ENCODE results near the gene GFRA4.

Gene GFRA4

DNA sequence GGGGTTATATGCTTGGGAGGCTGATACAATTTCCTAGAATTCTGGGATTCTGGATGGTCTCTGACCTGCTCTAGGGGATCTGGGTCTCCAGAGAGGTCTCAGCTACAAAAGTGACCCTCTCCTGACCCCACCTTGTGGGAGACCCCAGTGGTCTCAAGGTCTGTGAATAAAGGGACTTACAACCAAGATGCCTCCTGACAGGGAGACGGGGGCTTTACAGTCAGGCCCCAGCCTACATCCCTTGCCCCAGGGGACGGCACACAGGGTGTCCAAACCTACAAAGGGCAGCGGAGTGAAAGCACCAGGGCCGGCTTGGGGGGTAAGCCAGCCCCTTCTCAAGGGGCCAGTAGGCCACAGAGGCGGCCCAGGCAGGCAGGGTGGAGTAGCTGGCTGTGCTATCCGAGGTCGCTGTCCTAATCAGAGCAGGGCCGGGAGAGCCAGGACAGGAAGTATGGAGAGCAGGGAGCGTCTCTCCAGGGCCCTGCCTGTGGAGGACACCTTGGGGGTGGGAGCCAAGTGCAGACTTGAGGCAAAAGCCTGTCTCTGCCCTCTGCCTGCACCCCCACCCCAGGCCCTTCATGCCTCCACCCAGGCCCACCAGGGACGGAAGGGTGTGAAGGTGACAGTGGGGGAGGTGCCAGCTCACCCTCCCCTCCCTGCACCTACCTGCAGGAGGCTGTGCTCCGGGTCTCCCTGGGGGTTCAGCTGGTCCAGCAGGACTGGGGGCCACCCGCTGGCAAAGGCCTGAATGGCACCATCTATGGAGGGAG lies 3.5 kb downstream of the GFRA4 start:
- DNase-seq: no peak
- Mint-ChIP-seq H3K4me3 (peak overlapping the region in 1 of 2 donors; percentile 20), H3K36me3 (no peaks in the 10 kb centered on the region), H3K4me1 (peaks cover 9 to 14% of the 10 kb centered on the region in 2 donors), H3K27ac (no peak overlapping the region), H3K27me3 (peaks cover 29 to 36% of the 10 kb centered on the region in 2 donors), H3K9me3 (no peaks in the 10 kb centered on the region)
- no peak for ATAC-seq (replicated peaks)

DNA sequence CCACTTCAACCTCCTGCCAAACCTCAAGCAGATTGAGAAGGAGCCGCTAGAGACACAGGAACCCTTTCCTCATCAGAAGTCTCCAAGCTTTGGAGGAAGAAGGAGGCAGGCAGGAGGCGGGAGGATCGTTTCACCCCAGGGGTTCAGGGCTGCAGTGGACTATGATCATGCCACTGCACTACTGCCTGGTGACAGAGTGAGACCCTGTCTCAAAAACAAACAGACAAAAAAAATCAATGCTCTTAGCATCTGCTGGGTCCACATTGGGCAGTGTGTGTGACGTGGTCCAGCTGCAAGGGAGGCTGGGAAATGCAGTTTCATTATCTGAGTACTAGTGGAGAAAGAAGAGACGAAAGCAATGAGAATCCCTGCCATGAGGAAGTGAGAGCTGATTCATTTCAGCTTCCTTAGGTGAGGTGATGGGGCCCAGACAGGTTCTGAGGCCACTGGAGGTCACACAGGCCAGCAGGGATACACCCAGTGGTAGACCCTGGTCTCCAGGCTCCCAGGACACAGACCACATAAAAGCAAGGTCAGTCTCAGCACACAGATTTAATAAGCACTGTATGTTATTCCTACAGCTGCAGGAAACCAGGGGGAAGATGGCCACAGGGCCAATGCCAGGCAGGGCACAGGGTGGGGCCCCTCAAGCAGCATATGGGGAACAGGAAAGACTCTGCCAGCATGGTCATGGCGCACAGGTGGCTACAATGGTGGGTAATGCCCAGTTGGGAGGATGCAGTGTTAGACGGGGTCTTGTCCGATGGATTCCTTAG lies 4.3 kb downstream of the GFRA4 start:
- DNase-seq (peak; percentile 45), ATAC-seq (replicated peaks) (peak; percentile 96 to 97)
- Mint-ChIP-seq H3K27ac (peak overlapping the region; percentile 77), H3K36me3 (peaks cover 0 to under 1% of the 10 kb centered on the region in 2 donors), H3K4me3 (peak overlapping the region; percentile 37 to 44), H3K27me3 (peaks cover 29 to 36% of the 10 kb centered on the region in 2 donors), H3K9me3 (peaks cover 0 to under 1% of the 10 kb centered on the region in 2 donors), H3K4me1 (peaks cover 9 to 14% of the 10 kb centered on the region in 2 donors)

DNA sequence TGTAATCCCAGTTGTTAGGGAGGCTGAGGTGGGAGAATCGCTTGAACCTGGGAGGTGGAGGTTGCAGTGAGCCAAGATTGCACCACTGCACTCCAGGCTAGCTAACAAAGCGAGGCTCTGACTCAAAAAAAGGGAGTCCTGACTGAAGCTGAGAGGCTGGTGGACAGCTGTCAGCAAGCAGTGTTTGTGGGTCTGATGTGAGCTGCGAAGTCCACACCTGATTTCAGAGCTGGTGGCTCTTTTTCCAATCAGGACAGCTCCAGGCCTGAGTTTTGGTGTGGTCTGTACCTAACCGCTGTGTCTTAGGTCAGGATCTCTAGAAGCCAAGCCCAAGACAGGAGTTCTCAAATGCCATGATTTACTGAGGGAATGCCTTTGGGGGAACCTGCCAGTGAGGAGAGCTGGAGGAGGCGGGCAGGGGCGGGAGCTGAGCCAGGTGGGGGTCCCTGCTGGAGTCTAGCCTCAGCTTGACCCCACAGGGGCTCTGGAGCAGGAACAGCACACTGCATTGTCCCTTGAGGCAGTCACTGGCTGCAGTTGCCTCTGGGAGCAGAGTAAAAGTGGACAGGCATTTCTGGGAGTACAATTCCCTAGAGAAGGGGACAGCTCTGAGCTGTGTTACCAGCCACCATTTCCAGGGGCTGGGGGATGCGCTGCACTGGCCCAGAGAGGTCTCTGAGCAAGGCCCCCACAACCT lies 5.0 kb downstream of the GFRA4 start:
- Mint-ChIP-seq H3K9me3 (peaks cover 0 to 4% of the 10 kb centered on the region in 2 donors), H3K4me3 (no peak overlapping the region), H3K36me3 (peaks cover 0 to 6% of the 10 kb centered on the region in 2 donors), H3K4me1 (peaks cover 9 to 18% of the 10 kb centered on the region in 2 donors), H3K27ac (no peak overlapping the region), H3K27me3 (peaks cover 29 to 33% of the 10 kb centered on the region in 2 donors)
- ATAC-seq (replicated peaks) (no peak), DNase-seq (no peak)

DNA sequence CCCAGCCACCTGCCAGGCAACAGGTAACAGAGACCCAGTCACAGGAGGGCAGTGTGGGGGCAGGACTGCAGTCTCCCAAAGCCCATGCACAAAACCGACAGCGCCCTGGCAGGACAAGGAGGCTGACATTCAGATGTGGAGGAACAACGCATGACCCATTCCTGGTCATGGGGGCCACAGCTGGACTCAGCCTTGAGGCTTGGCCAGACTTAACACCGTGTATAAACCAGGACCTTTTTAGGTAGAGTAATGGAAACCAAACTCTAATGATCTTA lies 8.1 kb downstream of the GFRA4 start:
- H3K9me3 Mint-ChIP-seq: peaks cover 0 to 5% of the 10 kb centered on the region in 2 donors
- ATAC-seq (replicated peaks): no peak

DNA sequence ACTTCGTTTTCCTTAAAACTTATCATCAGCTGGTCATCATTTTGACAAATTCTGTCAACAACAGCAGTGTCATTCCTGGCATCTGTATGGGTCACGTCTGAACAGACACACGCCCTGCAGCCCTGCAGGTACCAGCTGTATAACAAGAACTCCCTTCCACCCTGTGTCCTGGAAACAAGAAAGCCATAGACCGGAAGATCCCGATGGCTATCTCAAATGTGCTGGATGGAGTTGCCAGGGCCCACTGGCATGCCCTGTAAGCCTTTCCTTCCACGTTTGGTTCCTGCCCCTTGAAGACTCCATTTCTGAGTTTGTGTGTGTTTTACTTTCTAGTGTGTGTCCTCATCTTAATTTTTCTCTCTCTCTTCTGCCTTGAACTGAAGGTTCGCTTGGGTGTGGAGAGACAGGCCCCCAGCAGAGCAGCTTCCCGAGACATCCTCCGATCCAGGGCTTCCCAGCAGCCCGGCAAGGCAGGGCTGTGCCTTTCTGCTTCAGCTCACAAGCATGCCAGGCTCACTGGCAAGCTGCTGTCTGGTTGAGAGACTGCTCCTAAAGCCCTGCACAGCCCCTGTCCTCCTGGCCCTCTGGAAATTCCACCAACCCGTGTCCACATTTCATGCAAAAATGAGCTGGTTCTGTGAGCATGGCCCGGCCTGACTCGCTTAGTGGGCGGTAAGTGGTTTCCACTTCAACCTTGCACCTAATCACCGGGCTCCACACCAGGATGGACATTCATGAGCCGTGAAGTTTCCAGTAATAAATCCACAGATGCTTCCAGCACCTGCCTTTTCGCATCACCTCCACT lies 8.7 kb downstream of the GFRA4 start:
- H3K36me3 Mint-ChIP-seq: peaks cover 11 to 32% of the 10 kb centered on the region in 2 donors
- DNase-seq: no peak
- ATAC-seq (replicated peaks): no peak
- H3K4me1 Mint-ChIP-seq: peaks cover 12 to 24% of the 10 kb centered on the region in 2 donors
- H3K4me3 Mint-ChIP-seq: no peak overlapping the region
- peaks cover 8 to 9% of the 10 kb centered on the region in 2 donors for H3K27me3 Mint-ChIP-seq
- H3K9me3 Mint-ChIP-seq: peaks cover 0 to 5% of the 10 kb centered on the region in 2 donors
- H3K27ac Mint-ChIP-seq: no peak overlapping the region

More for the DNA sequence above, 8.1 kb downstream of the GFRA4 start:
- no peak overlapping the region for H3K27ac Mint-ChIP-seq
- H3K4me3 Mint-ChIP-seq: no peak overlapping the region
- H3K27me3 Mint-ChIP-seq: peaks cover 13% of the 10 kb centered on the region in 2 donors
- H3K36me3 Mint-ChIP-seq: peaks cover 11 to 31% of the 10 kb centered on the region in 2 donors
- H3K4me1 Mint-ChIP-seq: peaks cover 14 to 28% of the 10 kb centered on the region in 2 donors
- DNase-seq: no peak

DNA sequence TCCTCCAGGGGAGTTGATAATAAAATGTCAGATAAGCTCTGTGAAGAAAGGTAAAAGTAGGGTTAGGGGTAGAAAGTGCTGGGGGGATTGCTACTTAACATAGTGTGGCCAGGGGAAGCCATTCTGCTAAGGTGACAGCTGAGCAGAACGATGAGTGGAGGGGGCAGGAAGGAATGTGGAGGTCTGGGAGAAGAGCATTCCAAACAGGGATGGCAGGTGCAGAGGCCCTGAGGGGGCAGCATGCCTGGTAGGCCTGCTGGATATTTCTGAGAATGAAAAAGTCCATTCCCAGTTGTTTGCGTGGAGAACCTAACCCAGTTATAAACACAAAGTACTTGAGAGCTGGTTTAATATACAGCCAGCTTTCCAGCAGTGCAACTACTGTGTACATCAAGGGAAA lies 9.3 kb downstream of the GFRA4 start:
- ATAC-seq (replicated peaks) (no peak), DNase-seq (no peak)
- Mint-ChIP-seq H3K4me3 (no peak overlapping the region), H3K9me3 (peaks cover 0 to 5% of the 10 kb centered on the region in 2 donors), H3K27ac (no peak overlapping the region), H3K27me3 (peaks cover 2 to 6% of the 10 kb centered on the region in 2 donors), H3K4me1 (peaks cover 9 to 18% of the 10 kb centered on the region in 2 donors), H3K36me3 (peaks cover 11 to 33% of the 10 kb centered on the region in 2 donors)

DNA sequence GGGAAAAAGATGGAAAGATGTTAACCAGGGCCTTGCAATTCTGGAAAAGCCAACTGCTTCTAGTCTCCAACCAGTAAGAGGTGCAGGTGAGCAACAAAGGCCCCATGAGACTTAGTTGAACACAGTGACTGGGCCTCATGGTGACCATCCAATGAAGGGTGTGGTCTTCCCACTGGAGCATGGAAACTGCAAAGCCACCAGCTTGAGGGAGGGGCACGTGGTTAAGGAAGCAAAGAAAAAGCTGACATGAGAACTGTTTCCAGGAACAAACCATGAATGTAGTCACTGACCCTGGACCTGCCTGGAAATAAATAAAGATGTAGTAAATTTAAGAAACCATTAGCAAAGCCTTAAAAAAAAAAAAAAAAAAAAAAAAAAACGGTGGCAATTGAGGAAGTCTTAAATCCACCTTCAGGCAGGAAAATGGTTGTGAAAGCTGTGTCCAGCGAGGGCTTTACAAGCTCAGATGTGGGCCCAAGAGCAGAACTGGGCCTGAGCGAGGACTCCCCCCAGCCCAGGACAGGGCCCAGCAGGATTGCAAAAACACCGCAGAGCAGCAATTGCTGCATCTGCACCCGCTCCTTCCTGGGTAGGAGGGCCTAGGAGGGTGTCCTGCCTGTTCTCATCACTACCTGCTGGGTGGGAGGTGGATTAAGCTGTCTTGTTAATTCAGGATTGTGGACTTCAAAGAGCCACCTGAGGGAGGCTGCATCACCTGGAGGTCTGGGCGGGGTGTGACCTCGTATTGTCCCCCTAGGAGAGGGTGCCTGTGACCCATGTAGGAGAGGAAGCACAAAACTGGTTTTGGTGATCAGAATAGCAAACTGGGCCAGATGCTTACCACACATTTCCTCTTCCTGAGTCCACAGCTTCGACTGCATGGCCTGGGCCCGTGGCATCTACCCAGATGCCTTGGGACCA lies 10.3 kb downstream of the GFRA4 start:
- Mint-ChIP-seq H3K27me3 (peaks cover 0 to 5% of the 10 kb centered on the region in 2 donors), H3K4me3 (no peak overlapping the region), H3K4me1 (peaks cover 5 to 13% of the 10 kb centered on the region in 2 donors), H3K9me3 (peaks cover 0 to 5% of the 10 kb centered on the region in 2 donors), H3K36me3 (peaks cover 15 to 40% of the 10 kb centered on the region in 2 donors), H3K27ac (no peak overlapping the region)
- ATAC-seq (replicated peaks) (no peak), DNase-seq (no peak)

DNA sequence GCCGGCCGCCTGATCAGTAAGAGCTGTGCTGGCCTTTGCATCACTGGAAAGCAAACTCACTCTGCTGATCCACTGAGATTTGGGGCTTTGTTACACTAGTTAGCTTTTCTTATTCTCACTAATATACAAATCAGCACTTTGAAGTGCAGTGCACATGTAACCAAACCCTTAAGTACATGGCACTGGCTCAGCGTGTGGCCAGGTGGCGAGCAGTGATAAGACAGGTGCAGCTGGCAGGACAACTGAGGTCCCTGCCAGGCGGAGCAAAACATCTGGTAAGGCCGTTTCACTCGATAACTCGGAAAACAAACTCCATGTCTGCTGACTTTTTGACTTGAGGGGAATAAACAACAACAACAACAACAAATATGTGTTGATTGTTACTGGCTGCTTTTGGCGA lies 11.0 kb downstream of the GFRA4 start:
- DNase-seq: no peak
- peaks cover 5 to 13% of the 10 kb centered on the region in 2 donors for H3K4me1 Mint-ChIP-seq
- H3K9me3 Mint-ChIP-seq: peaks cover 0 to 5% of the 10 kb centered on the region in 2 donors
- no peak overlapping the region for H3K27ac Mint-ChIP-seq
- peaks cover 19 to 43% of the 10 kb centered on the region in 2 donors for H3K36me3 Mint-ChIP-seq
- no peak overlapping the region for H3K4me3 Mint-ChIP-seq
- ATAC-seq (replicated peaks): no peak
- H3K27me3 Mint-ChIP-seq: peaks cover 0 to 2% of the 10 kb centered on the region in 2 donors

DNA sequence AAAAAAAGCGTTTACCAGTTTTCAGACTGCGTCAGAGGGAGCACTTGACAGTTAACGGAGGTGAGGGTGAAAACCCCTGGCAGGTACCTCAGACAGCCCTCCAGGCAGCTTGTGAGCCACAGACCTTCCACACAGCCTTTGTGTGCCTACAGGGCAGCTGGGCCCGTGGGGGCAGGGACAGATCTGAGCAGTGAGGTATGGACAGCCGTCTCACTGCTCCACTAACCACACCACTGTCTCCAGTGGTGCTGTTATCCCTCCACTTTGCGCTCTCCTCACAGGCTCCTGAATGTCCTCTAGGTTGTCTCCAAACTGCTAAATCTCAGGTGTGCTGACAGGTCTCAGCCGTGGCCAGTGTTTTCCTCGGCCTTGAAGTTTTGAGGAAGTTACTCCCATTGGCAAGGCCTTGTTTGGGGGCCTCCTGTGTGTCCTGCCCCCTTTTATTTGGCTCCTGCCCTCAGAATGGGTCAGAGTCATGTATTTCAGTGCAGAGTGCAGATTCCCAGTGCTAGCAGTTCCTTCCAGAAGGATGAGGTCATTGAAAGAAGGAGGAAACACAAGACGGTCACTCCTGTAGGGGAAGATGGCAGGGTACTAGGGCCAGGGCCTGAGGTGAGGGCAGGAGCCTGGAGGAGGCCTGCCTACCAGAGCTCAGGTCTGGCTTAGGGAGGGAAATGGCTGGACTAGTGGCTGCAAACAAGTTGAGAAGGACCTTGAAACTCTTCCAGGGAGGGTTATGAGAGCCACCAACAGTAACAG lies 11.8 kb downstream of the GFRA4 start:
- no peak for DNase-seq
- peaks cover 19 to 43% of the 10 kb centered on the region in 2 donors for H3K36me3 Mint-ChIP-seq
- H3K4me3 Mint-ChIP-seq: no peak overlapping the region
- H3K9me3 Mint-ChIP-seq: peaks cover 0 to 5% of the 10 kb centered on the region in 2 donors
- no peak for ATAC-seq (replicated peaks)
- H3K27me3 Mint-ChIP-seq: no peaks in the 10 kb centered on the region
- H3K27ac Mint-ChIP-seq: no peak overlapping the region
- H3K4me1 Mint-ChIP-seq: peaks cover 5 to 13% of the 10 kb centered on the region in 2 donors

DNA sequence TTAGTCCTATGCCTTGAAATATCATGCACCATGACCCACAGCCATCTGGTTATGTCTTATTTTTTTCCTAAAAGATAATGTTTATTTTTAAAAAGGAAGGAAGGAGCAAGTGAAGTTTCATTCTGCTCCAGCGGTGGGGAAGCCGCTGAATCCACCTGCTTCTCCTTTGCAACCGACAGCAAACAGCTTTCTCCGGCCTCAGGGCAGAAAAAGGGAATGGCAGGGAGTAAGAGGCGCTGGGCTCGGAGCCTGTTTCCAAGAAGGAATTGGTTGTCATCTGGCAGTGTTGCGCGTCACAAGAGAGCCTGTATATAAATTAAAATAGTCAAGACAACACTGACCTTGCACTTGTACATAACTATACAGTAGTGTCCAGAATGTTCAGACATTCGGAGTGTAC lies 14.2 kb downstream of the GFRA4 start:
- peaks cover 28 to 58% of the 10 kb centered on the region in 2 donors for H3K36me3 Mint-ChIP-seq
- peaks cover 0 to 4% of the 10 kb centered on the region in 2 donors for H3K9me3 Mint-ChIP-seq
- H3K27me3 Mint-ChIP-seq: no peaks in the 10 kb centered on the region
- H3K27ac Mint-ChIP-seq: no peak overlapping the region
- H3K4me1 Mint-ChIP-seq: peaks cover 5 to 13% of the 10 kb centered on the region in 2 donors
- DNase-seq (no peak), ATAC-seq (replicated peaks) (no peak)
- no peak overlapping the region for H3K4me3 Mint-ChIP-seq

DNA sequence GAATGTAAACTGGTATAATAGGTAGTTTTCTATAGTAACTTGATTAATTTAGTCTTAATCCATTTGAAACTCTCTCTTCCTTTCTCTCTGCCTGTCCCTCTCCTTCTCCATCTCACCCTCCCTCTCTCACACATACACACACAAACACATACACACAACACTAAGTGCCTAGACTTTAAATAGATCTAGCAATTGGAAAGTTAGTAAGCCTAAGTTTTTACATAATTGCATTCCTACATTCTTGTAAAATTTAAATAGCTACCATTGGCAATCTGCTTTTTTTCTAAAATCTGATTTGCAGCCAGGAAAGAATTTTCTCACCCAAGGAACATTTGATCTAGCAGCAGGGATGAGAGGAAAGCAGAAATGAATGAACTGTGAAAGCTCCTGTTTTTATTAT lies 15.7 kb downstream of the GFRA4 start:
- Mint-ChIP-seq H3K4me3 (no peak overlapping the region), H3K9me3 (no peaks in the 10 kb centered on the region), H3K27ac (no peak overlapping the region), H3K27me3 (no peaks in the 10 kb centered on the region), H3K36me3 (peaks cover 31 to 55% of the 10 kb centered on the region in 2 donors), H3K4me1 (peaks cover 3 to 4% of the 10 kb centered on the region in 2 donors)
- DNase-seq: no peak
- ATAC-seq (replicated peaks): no peak

DNA sequence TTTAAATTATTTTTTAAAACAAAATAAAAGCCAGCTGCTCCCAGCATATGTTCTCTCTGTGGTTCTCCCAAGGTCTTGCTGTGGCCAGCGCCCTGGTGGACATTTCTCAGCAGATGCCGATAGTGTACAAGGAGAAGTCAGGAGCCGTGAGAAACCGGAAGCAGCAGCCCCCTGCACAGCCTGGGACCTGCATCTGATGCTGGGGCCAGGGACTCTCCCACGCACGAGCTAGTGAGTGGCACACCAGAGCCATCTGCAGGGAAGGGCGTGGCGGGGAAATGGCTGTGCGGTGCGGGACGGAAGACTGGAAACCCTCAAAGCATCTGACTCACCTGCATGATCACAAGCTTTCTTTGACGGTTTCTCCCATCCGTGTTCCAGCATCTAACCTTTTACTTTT lies 16.5 kb downstream of the GFRA4 start:
- Mint-ChIP-seq H3K27me3 (no peaks in the 10 kb centered on the region), H3K4me1 (no peaks in the 10 kb centered on the region), H3K4me3 (no peak overlapping the region), H3K27ac (no peak overlapping the region), H3K9me3 (no peaks in the 10 kb centered on the region), H3K36me3 (peaks cover 32 to 54% of the 10 kb centered on the region in 2 donors)
- ATAC-seq (replicated peaks) (no peak), DNase-seq (no peak)
